HFFc6 (cell line): Measurements from ENCODE around the gene NR6A1. TPM values are rescaled to one million over a fixed set of nuclear protein-coding genes. Genes with fewer than 3 reads are reported as not detected.

ENCODE experiments used
- DNase-seq: peaks from one replicate; pipeline ENCODE4 v3.0.0-alpha.2; 2018
- H3K27ac Mint-ChIP-seq: 2 replicates; pipeline ENCODE4 v1.8.0; 2020; ENCODE audit warnings: mild to moderate bottlenecking, mixed read lengths
- H3K27me3 Mint-ChIP-seq: 2 replicates; pipeline ENCODE4 v1.8.0; 2021; ENCODE audit warnings: mild to moderate bottlenecking, moderate library complexity, mixed read lengths; ENCODE audit not compliant: insufficient read depth
- H3K36me3 Mint-ChIP-seq: 2 replicates; pipeline ENCODE4 v1.8.0; 2021; ENCODE audit warnings: low read depth, mixed read lengths
- H3K4me1 Mint-ChIP-seq: 2 replicates; pipeline ENCODE4 v1.8.0; 2020; ENCODE audit warnings: low read depth, mixed read lengths
- H3K4me3 Mint-ChIP-seq: 2 replicates; pipeline ENCODE4 v1.8.0; 2020; ENCODE audit warnings: mild to moderate bottlenecking, moderate library complexity, mixed read lengths
- H3K9me3 Mint-ChIP-seq: 2 replicates; pipeline ENCODE4 v1.8.0; 2020; ENCODE audit warnings: mild to moderate bottlenecking, mixed read lengths
- CTCF ChIP-seq: fragments of 200-600 bp; sonication (generic); IDR thresholded peaks from 2 replicates; pipeline ENCODE4 v1.5.0; 2021; ENCODE audit warnings: antibody characterized with exemption, mild to moderate bottlenecking
- total RNA-seq, 6 experiments: library from RNA; stranded (reverse); fragmentation: NEBNext Ultra II Directional; extraction: Animal tissue kit (Norgen Biotek cat#: 25700); gene quantifications; 2 replicates in 1 of 6; 3 replicates in 5 of 6; pipeline ENCODE4 v1.2.3, GENCODE V29; 2021

The NR6A1 gene
- total RNA-seq, 6 experiments from 2014 or later: 0.05 to 0.26 (median 0.13) TPM

GRCh38 chr9:124758061-124758460, 13.1 kb downstream of the NR6A1 start:
- peaks cover 37% of the 10 kb centered on the region for H3K4me1 Mint-ChIP-seq
- H3K27ac Mint-ChIP-seq: no peak overlapping the region
- H3K36me3 Mint-ChIP-seq: no peaks in the 10 kb centered on the region
- H3K27me3 Mint-ChIP-seq: peaks cover 27% of the 10 kb centered on the region
- no peaks in the 10 kb centered on the region for H3K9me3 Mint-ChIP-seq
- TF ChIP-seq CTCF: no peak
- no peak for DNase-seq
- no peak overlapping the region for H3K4me3 Mint-ChIP-seq

- peaks cover 23% of the 10 kb centered on the region for H3K27me3 Mint-ChIP-seq
- no peaks in the 10 kb centered on the region for H3K36me3 Mint-ChIP-seq
- DNase-seq: no peak
- H3K4me3 Mint-ChIP-seq: no peak overlapping the region
- H3K9me3 Mint-ChIP-seq: no peaks in the 10 kb centered on the region
- peaks cover 42% of the 10 kb centered on the region for H3K4me1 Mint-ChIP-seq
- H3K27ac Mint-ChIP-seq: no peak overlapping the region
- no peak for TF ChIP-seq CTCF
Measured at GRCh38 chr9:124757616-124758015, 13.5 kb downstream of the NR6A1 start.

- no peak overlapping the region for H3K4me3 Mint-ChIP-seq
- no peaks in the 10 kb centered on the region for H3K36me3 Mint-ChIP-seq
- no peaks in the 10 kb centered on the region for H3K9me3 Mint-ChIP-seq
- peaks cover 14% of the 10 kb centered on the region for H3K27me3 Mint-ChIP-seq
- no peak for DNase-seq
- TF ChIP-seq CTCF: no peak
- H3K4me1 Mint-ChIP-seq: peaks cover 46% of the 10 kb centered on the region
- H3K27ac Mint-ChIP-seq: no peak overlapping the region
Measured at GRCh38 chr9:124756011-124756410, 15.1 kb downstream of the NR6A1 start.

GRCh38 chr9:124755061-124755460, 16.1 kb downstream of the NR6A1 start:
- no peak overlapping the region for H3K4me3 Mint-ChIP-seq
- H3K27ac Mint-ChIP-seq: no peak overlapping the region
- H3K4me1 Mint-ChIP-seq: peaks cover 50% of the 10 kb centered on the region

GRCh38 chr9:124754289-124754688, 16.8 kb downstream of the NR6A1 start:
- H3K36me3 Mint-ChIP-seq: no peaks in the 10 kb centered on the region
- no peak overlapping the region for H3K4me3 Mint-ChIP-seq
- H3K4me1 Mint-ChIP-seq: peaks cover 58% of the 10 kb centered on the region
- H3K27ac Mint-ChIP-seq: no peak overlapping the region
- TF ChIP-seq CTCF: peak; percentile 79
- peaks cover 6% of the 10 kb centered on the region for H3K27me3 Mint-ChIP-seq
- peak; percentile 53 for DNase-seq
- no peaks in the 10 kb centered on the region for H3K9me3 Mint-ChIP-seq

More at GRCh38 chr9:124755061-124755460, 16.1 kb downstream of the NR6A1 start:
- TF ChIP-seq CTCF: no peak
- DNase-seq: no peak
- no peaks in the 10 kb centered on the region for H3K9me3 Mint-ChIP-seq
- H3K27me3 Mint-ChIP-seq: peaks cover 9% of the 10 kb centered on the region
- no peaks in the 10 kb centered on the region for H3K36me3 Mint-ChIP-seq

GRCh38 chr9:124752967-124753366, 18.1 kb downstream of the NR6A1 start:
- H3K36me3 Mint-ChIP-seq: no peaks in the 10 kb centered on the region
- H3K4me3 Mint-ChIP-seq: no peak overlapping the region
- H3K27ac Mint-ChIP-seq: peak overlapping the region; percentile 30; the same call in 1 of the 2 replicates
- DNase-seq: peak; percentile 79
- no peaks in the 10 kb centered on the region for H3K9me3 Mint-ChIP-seq
- H3K4me1 Mint-ChIP-seq: peaks cover 47% of the 10 kb centered on the region
- H3K27me3 Mint-ChIP-seq: peaks cover 6% of the 10 kb centered on the region
- TF ChIP-seq CTCF: no peak
